Aorta (tissue), 5 donors: ENCODE results near the gene PHF21B. TPM values are rescaled to one million over a fixed set of nuclear protein-coding genes. Genes with fewer than 3 reads are reported as not detected.

Source experiments
- ATAC-seq: fragments of 200-7000 bp; cut with Tn5 transposase; one replicate; pipeline ENCODE4 v1.9.1; 2022; ENCODE audit warnings: moderate library complexity; ENCODE audit not compliant: low FRiP score
- DNase-seq, 2 donors: peaks; one replicate each; pipeline ENCODE4 v3.0.0-alpha.2; 2020
- H3K27ac ChIP-seq, 2 donors: one replicate each; pipeline ENCODE4 v1.5.1; 2013; ENCODE audit warnings: low read length in 2 of 2, mild to moderate bottlenecking in 2 of 2, moderate library complexity in 2 of 2, control low read depth in 1 of 2, inconsistent platforms in 1 of 2, low read depth in 1 of 2
- H3K27me3 ChIP-seq, 2 donors: one replicate each; pipeline ENCODE4 v1.6.1; 2013; ENCODE audit warnings: control low read depth in 1 of 2, low read length in 1 of 2, mild to moderate bottlenecking in 1 of 2, moderate library complexity in 1 of 2; ENCODE audit not compliant: insufficient read depth in 2 of 2, control insufficient read depth in 1 of 2
- H3K36me3 ChIP-seq, 2 donors: one replicate each; pipeline ENCODE4 v1.6.1; 2013; ENCODE audit warnings: control low read depth in 1 of 2, low read length in 1 of 2, mild to moderate bottlenecking in 1 of 2; ENCODE audit not compliant: insufficient read depth in 2 of 2, control insufficient read depth in 1 of 2
- H3K4me1 ChIP-seq, 2 donors: one replicate each; pipeline ENCODE4 v1.6.1; 2013; ENCODE audit warnings: low read length in 2 of 2, control low read depth in 1 of 2, mild to moderate bottlenecking in 1 of 2, moderate library complexity in 1 of 2; ENCODE audit not compliant: insufficient read depth in 2 of 2, control insufficient read depth in 1 of 2
- H3K4me3 ChIP-seq, 2 donors: one replicate each; pipeline ENCODE4 v1.5.1; 2013; ENCODE audit warnings: low read length in 2 of 2, control low read depth in 1 of 2, mild to moderate bottlenecking in 1 of 2
- H3K9me3 ChIP-seq: one replicate; pipeline ENCODE4 v1.6.1; 2013; ENCODE audit warnings: mild to moderate bottlenecking, low read length; ENCODE audit not compliant: control insufficient read depth
- WGBS, 2 donors: extraction: QIAGEN DNeasy Blood & Tissue Kit; methylation state at CpG; one replicate each; pipeline ENCODE4 v1.1.7; 2013; 5-methylcytosine and 5-hydroxymethylcytosine counted together
- intact Hi-C, 2 donors: fragments of 100-400 bp; cut with DNase I; formaldehyde crosslinking; loops; one replicate each; pipeline versions ENCODE4 v1.14.2 to v1.15.0; 2022
- polyA plus RNA-seq, 2 donors: library from polyadenylated mRNA; stranded (reverse); fragments of 200-250 nt; gene quantifications; one replicate each; pipeline ENCODE4 v1.2.3, GENCODE V29; 2013
- total RNA-seq, 2 donors: library from RNA; stranded (reverse); fragmentation: NEBNext Ultra II Directional; extraction: Animal tissue kit (Norgen Biotek cat#: 25700); gene quantifications; one replicate each; pipeline ENCODE4 v1.2.1, GENCODE V29; 2021
- donor health status: healthy with polysubstance abuse.
- donor health status: Bipolar disorder and iron deficiency.
- donor health status: DM: no; HTN: no; CAD: no.
- donor health status: DM: no; HTN: no; CAD: no.
- donor health status: DM: yes; HTN: yes; CAD: no.

PHF21B gene
- total and polyA plus RNA-seq, 4 donors = 0.75 to 1.8 TPM; not detected in 2

DNA sequence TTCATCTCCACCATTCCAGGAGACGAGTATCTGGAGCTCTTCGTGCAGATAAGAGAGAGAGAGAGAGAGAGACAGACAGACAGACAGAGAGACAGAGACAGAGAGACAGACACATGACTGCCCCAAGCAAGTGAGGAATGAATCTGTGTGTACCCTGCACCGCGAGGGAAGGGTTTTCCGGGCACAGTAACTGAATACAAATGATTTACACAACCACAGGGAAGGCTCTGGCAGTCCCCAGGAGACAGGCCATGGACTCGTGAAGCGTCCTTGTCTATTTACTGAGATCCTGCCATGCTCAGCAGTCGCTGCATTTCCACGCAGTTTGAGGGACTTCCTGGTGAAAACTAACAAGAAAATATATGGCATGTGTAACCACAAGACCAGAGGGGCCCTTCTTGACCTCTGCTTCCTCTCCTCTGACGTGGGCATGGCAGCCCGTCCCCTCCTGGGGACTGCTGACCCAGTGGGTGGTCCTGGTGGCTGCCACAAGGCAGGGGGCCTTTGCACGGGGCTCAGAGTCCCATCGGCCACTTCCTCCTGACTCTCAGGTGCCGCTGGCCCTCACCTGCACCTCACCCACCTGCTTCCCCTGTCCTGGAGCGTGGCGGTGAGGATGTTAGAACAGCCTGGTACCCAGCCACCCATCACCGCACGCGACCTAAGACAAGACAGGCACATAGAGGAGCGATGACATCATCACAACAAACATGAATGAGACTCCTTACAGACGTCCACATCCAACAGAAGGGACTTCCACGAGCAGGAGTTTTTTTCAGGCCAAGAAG is 75.9 kb downstream of the PHF21B start:
- 33 to 54% methylated on average over 19 to 22 of the region's 22 CpGs for WGBS, 2 donors
- H3K4me3 ChIP-seq = no peak overlapping the region
- intact Hi-C loops = loop anchor here in 1 of 2 donors (2.0 kb wide), 1 partner anchor 57 kb away; no protein-coding TSS in a partner anchor

DNA sequence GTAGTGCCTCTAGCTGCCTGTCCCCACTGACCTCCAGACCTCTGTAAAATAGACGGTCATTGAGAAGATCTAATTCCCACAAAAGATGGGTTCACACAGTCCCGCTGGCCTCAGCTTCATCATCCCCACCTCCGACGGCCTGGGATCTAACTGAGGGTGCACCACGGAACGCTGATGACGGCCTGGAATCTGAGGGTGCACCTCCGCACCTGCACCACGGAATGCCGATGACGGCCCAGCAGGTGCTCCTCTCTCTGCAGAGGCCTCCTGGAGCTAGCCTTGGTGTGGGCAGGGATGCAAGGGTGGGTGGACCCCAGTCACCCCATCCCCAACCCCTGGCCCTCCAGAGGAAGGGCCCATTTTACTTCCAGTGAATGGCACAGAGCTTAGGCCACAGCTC is 77.3 kb downstream of the PHF21B start:
- Histone ChIP-seq H3K4me3 (no peak overlapping the region), H3K27me3 (no peaks in the 10 kb centered on the region), H3K27ac (no peak overlapping the region), H3K9me3 (no peaks in the 10 kb centered on the region), H3K4me1 (no peaks in the 10 kb centered on the region), H3K36me3 (no peaks in the 10 kb centered on the region)
- WGBS, 2 donors = 93 to 95% methylated on average over 11 of the region's 11 CpGs
- no peak for ATAC-seq
- intact Hi-C loops = no loop called here
- peak in 1 of 2 donors; percentile 55 for DNase-seq

More for the DNA sequence above, 75.9 kb downstream of the PHF21B start:
- ATAC-seq = no peak
- Histone ChIP-seq H3K4me1 (no peaks in the 10 kb centered on the region), H3K27ac (no peak overlapping the region), H3K9me3 (no peaks in the 10 kb centered on the region), H3K27me3 (no peaks in the 10 kb centered on the region), H3K36me3 (no peaks in the 10 kb centered on the region)
- DNase-seq = peak in 1 of 2 donors; percentile 54

DNA sequence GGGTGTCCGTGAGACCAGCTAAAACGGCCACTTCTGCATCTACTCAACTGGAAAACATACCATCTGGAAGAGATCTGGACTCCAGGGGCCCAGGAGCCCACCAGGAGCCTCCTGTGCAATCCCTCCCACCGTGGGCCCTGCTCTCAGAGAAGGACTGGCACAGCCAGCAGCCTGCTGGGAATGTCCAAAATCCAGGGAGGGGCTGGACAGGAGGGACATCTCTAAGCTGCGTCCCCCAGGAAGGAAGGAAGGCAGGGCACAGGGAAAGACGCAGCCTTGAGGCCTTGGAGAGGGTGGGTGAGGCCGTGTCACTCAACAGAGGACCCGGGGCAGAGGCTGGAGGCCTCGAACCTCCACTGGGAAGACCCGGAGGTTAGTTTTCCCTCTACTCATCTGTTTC is 78.0 kb downstream of the PHF21B start:
- no peaks in the 10 kb centered on the region for H3K36me3 ChIP-seq
- no peak overlapping the region for H3K27ac ChIP-seq
- no peak overlapping the region for H3K4me3 ChIP-seq
- ATAC-seq (no peak), DNase-seq (peak in 1 of 2 donors; percentile 52)
- no peaks in the 10 kb centered on the region for H3K9me3 ChIP-seq
- H3K27me3 ChIP-seq = no peaks in the 10 kb centered on the region
- intact Hi-C loops = no loop called here
- WGBS, 2 donors = 79 to 81% methylated on average over 9 of the region's 9 CpGs
- H3K4me1 ChIP-seq = no peaks in the 10 kb centered on the region

DNA sequence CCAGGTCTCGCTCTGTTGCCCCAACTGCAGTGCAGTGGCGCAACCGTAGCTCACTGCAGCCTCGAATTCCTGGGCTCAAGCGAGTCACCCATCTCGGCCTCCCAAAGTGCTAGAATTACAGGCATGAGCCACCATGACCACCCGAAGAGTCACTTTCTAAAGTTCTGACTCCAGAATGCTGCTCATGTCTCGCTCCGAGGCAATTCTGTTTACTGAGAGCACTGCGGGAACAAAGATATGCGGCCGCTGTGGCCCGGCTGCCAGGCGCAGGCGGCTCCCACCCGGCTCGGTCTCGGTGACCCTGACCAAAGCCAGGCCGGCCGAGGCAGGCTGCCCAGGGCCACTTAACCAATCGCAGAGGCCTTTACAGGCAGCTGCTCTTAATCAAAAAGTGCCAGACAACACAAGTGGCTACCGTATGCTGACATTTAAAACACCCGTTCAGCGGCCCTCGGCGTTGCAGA is 78.7 kb downstream of the PHF21B start:
- 33 to 37% methylated on average over 26 of the region's 26 CpGs for WGBS, 2 donors
- Histone ChIP-seq H3K9me3 (no peaks in the 10 kb centered on the region), H3K27me3 (no peaks in the 10 kb centered on the region), H3K27ac (no peak overlapping the region), H3K4me1 (no peaks in the 10 kb centered on the region), H3K36me3 (no peaks in the 10 kb centered on the region), H3K4me3 (no peak overlapping the region)
- peak in 1 of 2 donors; percentile 74 for DNase-seq
- intact Hi-C loops = no loop called here
- no peak for ATAC-seq

DNA sequence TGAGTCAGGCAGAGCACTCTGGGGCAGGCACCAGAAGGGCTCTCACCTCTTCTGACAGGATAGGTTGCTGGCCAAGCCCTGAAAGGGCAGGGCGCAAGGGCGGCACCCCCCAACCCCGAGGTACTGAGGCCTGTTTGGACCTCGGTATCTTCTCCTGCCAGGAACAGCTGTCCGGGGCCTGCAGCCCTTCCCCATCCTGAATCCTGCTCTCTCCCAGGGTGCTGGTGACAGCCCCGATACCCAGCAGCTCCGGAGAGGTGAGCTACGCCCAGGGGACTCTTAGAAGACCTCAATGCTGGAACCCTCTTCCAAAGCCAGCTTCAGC is 79.1 kb downstream of the PHF21B start:
- intact Hi-C loops = no loop called here
- peak in 1 of 2 donors; percentile 62 for DNase-seq
- no peaks in the 10 kb centered on the region for H3K9me3 ChIP-seq
- no peaks in the 10 kb centered on the region for H3K4me1 ChIP-seq
- no peak overlapping the region for H3K27ac ChIP-seq
- no peaks in the 10 kb centered on the region for H3K27me3 ChIP-seq
- no peak for ATAC-seq
- no peaks in the 10 kb centered on the region for H3K36me3 ChIP-seq
- H3K4me3 ChIP-seq = no peak overlapping the region
- 82 to 91% methylated on average over 8 of the region's 8 CpGs for WGBS, 2 donors

DNA sequence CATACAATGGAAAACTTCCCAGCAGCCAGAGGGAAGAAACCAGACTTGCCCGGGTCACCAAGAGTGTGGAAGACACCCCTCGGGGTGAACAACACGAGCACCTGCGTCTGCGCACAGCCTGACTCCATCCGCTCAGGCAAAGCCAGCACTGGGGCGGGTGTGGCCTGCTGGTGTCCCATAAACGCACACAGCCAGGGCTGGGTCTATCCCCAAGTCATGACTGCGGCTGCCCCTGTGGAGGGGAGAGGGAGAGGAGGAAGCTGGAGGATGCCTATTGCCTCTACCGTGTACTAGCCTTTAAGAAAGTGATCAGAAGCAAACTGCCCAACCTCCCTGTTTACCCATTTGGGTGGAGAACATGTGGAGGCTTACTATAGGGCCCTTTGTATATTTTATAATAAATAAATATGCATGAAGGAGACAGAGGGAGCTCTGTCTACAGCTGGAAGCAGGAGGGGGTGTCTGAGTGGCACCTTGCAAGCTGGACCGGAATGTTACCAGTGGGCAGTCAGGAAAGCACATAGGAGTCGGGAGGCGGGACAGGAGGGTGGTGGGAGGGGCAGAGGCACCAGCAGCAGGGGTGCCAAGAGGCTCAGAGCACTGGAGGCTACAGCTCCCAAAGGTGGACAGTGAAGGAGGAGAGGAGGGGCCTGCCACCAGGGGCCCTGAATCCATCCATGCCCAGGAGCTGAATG is 79.6 kb downstream of the PHF21B start:
- peak in 1 of 2 donors; percentile 9 for DNase-seq
- intact Hi-C loops = no loop called here

DNA sequence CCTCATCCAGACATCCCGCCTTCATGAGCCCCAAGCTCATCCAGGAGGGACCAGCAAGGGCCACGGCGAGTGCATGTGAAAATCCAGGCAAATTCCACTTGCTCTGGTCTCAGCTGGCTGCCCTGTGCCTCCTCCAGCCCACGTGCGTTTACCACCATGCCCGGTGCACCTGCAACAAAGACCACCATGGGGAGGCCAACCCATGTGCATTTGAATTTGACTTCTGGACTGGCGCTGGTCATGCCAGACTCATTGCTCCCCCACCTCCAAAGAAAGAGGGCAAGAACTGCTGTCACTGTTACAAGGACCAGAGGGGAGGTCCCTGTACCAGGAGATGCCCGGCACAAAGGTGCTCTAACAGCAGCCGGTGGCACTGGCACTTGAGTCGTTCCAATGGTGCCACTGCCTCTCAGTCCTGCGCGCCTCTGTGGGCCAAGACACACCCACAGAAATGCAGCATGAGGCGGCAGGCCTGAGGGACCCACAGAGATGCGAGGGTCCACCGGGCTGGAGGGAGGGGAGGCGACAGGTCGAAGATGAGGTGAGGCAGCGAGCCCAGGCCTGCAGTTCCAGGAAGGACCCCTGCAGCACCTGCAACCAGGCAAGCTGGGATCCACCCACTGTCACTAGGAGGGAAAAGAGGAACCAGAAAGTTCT is 80.3 kb downstream of the PHF21B start:
- H3K36me3 ChIP-seq = no peaks in the 10 kb centered on the region
- H3K27ac ChIP-seq = no peak overlapping the region
- H3K4me1 ChIP-seq = no peaks in the 10 kb centered on the region
- WGBS, 2 donors = 89 to 92% methylated on average over 18 of the region's 18 CpGs
- peaks cover 2% of the 10 kb centered on the region for H3K9me3 ChIP-seq
- DNase-seq (peak in 1 of 2 donors; percentile 51), ATAC-seq (no peak)
- no peak overlapping the region for H3K4me3 ChIP-seq
- no peaks in the 10 kb centered on the region for H3K27me3 ChIP-seq
- intact Hi-C loops = no loop called here

More for the DNA sequence above, 79.6 kb downstream of the PHF21B start:
- WGBS, 2 donors = 79 to 86% methylated on average over 13 of the region's 13 CpGs
- no peak for ATAC-seq
- no peak overlapping the region for H3K27ac ChIP-seq
- no peak overlapping the region for H3K4me3 ChIP-seq
- H3K36me3 ChIP-seq = no peaks in the 10 kb centered on the region
- H3K9me3 ChIP-seq = no peaks in the 10 kb centered on the region
- H3K4me1 ChIP-seq = no peaks in the 10 kb centered on the region
- H3K27me3 ChIP-seq = no peaks in the 10 kb centered on the region

DNA sequence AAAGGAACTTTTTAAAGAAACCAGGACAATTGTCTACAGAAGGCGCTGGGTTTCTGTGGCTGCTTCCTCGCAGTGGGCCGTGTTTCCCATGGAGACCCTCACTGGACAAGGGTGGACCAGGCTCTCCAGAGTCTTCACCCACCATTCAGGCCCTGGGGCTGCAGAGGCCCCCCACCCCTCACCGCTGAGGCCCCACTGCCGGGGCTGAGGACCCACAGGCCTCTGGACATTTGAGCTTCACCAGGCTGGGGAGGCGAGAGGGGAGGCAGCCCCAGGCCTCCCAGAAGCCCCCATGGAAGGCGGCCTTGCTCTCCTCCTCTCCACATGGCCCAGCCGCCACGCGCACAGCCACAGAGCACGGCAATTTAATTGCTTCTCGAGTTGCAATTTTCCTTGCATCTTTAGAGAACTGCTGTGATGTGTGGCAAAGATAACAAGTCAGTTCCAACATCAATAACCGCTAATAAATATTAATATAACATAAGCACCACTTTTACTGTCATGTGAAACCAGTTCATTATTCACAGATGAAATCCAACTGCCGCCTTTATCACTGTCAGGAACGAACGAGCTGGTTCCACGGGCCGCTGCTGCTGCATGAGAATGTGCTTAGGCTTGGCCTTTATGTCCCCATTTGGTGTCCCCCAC is 81.0 kb downstream of the PHF21B start:
- no peaks in the 10 kb centered on the region for H3K36me3 ChIP-seq
- WGBS, 2 donors = 84 to 87% methylated on average over 18 of the region's 18 CpGs
- ATAC-seq (no peak), DNase-seq (peak; percentile 28 to 51)
- peaks cover 2% of the 10 kb centered on the region for H3K9me3 ChIP-seq
- H3K27ac ChIP-seq = no peak overlapping the region
- H3K4me3 ChIP-seq = no peak overlapping the region
- H3K4me1 ChIP-seq = no peaks in the 10 kb centered on the region
- intact Hi-C loops = no loop called here
- no peaks in the 10 kb centered on the region for H3K27me3 ChIP-seq
